HG02588 (cell line): ENCODE results near the gene PIK3R5.

Experiments
- ATAC-seq: cut with Tn5 transposase; IDR thresholded peaks from one replicate; pipeline ENCODE4 v1.9.1; 2021; ENCODE audit warnings: mild to moderate bottlenecking, moderate library complexity; ENCODE audit not compliant: unreplicated experiment

Gene PIK3R5

DNA sequence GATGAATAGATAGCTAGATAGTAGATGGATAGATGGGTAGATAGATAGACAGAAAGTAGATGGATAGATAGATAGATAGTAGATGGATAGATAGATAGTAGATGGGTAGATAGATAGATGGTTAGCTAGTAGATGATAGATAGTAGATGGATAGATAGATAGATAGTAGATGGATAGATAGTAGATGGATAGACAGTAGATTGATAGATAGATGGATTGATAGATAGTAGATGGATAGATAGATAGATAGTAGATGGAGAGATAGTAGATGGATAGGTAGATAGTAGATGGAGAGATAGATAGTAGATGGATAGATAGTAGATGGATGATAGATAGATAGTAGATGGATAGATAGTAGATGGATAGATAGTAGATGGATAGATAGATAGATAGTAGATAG is 40.4 kb downstream of the PIK3R5 start:
- no peak for ATAC-seq

DNA sequence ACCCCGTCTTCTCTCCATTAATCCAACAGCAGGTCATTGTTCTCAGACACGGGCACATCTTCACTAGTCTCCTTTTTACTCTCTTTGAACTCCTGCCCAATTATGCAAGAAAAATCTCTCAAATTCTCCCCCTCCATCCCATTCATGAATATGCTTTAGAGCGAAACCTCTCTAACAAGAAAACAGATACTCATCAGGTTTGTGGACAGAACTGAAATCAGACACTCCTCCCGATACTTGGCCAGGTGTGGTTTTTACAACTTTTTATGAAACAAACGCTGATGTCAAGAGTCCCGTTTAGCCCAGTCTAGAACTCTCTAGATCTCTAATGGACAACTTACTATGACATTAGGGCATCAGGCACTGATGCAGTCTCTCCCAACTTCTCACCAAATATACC is 40.9 kb downstream of the PIK3R5 start:
- no peak for ATAC-seq

DNA sequence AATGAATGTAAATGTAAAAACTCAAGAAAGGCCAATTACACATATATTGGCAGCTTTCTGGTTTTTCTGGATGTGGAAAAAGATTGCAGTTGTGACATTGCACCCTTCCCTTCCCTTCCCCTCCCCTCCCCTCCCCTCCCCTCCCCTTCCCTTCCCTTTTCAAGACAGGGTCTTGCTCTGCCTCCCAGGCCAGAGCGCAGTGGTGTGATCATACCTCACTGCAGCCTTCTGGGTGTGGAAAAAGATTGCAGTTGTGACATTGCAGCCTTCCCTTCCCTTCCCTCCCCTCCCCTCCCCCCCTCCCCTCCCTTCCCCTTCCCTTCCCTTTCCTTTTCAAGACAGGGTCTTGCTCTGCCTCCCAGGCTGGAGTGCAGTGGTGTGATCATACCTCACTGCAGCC is 41.7 kb downstream of the PIK3R5 start:
- ATAC-seq: no peak

GRCh38 chr17:8922928-8923327 is 42.6 kb downstream of the PIK3R5 start:
- no peak for ATAC-seq

GRCh38 chr17:8922451-8922850 is 43.1 kb downstream of the PIK3R5 start:
- no peak for ATAC-seq

DNA sequence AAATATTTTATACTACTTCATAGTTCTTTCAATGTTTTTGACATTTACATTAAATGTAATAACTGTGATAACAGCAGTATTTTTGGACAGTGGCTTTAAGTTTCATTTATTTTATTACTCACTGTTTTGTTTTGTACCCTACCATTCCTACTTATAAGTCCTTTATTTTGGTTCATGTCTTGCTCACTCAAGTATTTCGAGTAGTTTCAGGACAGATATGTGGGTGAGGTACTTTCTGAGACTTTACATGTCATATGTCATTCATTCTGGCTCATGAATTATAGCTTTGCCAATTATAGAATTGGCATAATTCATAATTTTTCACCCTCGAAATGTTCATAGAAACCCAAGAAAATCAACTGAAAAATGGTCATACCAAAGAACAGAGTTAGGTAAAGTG is 44.4 kb downstream of the PIK3R5 start:
- ATAC-seq: no peak

DNA sequence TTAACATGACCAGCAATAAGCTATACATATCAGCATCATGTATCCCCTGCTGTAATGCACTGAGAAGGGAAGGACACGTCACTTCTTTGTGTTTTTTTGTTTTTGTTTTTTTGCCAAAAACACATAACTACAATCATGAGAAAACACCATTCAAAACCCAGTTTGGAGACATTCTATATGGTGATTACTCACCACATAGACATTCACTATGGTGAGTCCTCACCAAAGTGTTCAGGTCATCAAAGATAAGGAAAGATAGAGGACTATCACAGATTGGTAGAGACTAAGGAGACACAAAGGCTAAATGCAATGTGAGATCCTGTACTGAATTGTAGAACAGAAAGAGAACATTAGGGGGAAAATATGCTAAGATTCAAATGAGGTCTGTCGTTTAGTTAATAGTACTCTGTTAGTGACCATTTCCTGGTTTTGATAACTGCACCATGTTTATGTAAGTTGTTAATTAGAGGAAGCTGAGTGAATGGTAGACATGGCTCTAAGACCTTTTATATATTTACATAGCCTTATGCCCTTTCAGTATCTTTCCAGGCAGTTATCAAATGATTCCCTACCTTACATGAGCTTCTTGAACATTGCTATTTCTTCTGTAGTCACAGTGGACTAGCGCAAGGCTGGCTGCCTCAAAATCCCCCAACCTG is 46.6 kb downstream of the PIK3R5 start:
- no peak for ATAC-seq

GRCh38 chr17:8916466-8916865 is 49.0 kb downstream of the PIK3R5 start:
- no peak for ATAC-seq

DNA sequence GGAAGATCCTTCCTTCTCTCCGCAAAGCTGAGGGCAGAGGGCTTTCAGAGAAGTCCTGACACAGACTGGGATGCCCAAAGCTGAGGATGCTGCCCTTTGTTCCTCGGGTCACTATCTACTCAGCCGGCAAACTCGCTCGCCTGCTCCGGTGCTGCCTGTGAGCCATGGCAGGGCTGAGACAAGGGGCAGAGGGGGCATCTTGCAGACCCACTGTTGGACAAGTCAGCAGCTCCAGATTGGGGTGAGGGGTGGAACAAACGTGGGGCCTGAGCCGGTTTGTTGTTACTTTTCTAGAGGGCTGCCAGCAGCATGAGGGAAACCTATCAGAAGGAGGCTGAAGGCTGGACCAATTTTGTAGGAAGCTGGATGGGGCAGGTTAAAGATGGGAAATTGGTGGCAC is 51.0 kb downstream of the PIK3R5 start:
- ATAC-seq: no peak

DNA sequence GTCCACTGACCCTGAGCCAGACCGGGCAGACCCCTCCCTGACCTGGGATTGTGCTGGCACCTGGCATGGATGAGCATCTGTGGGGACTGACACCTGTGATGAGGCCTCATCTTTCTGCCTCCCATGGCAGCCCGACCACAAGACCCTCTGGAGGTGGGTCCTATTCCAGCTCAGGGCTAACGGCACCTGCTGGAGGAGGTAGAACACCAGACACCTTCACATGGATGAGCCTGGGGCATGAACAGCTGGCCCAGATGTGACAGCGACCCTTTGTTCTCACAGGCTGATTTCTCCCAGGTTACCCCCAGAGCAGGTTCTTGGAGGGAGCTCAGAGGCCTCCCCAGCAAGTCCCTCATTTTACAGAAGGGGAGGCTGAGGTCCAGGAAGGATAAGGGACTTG is 51.6 kb downstream of the PIK3R5 start:
- no peak for ATAC-seq

GRCh38 chr17:8913091-8913490 is 52.4 kb downstream of the PIK3R5 start:
- ATAC-seq: no peak

GRCh38 chr17:8912084-8912981 is 53.2 kb downstream of the PIK3R5 start:
- no peak for ATAC-seq

DNA sequence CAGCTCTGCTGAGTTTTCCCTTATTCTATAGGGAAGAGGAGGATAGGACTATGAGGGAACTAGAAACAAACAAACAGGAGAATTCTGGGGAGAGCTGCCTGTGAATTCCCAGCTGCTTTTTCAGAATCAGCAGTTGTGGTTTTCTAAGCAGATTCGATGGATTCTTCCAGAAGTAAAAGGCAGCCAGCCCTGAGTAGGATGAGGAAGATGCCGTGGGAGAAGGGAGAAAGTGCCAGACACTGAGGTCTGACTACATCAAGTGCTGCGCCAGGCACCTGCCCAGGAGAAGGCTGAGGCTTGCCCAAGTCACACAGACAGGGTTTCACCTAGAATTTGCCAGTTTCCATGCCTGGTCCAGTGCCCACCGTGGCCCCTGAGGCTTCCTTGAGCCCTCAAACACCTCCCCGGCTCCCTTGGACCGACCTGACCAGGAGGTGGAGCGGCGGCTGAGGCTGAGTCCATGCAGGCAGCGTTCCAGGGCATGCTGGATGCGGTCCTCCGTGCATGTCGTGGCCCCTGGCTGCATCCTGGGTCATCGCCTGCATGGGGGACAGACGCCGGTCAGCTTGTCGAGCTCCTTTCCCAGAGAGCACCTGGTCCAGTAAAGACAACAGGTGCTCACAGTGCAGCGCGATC is 54.4 kb downstream of the PIK3R5 start:
- ATAC-seq: no peak

DNA sequence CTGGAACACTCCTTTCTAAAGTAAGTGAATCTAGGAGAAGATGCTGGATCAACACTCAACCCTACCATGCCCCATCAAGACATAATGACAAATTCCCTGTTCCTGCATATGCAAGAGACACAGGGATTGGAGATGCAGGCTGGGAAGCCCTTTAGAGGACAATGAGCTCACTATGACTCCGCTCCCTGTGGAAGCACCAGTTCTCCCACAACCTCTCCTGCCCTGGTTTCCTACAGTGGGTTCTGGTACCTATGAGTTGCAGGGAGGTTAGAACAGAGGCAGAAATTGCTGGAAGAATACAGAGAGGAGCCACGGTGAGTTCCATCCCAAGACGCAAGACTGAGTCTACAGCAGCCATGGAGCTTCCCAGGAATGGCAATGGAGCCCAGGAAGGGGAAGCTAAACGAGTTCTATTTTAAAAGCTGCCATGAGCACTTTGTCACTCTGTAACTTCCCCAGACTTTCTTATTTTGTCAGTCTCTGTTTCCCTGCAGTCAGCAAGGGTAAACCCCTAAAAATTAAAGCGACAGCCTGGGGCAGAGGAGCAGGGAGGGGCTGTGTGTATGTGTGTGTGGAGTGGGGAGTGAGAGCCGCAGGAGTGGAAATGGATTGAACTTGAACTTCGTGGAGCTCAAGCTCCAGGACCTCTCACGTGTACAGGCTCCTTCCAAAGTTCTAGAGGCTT is 55.8 kb downstream of the PIK3R5 start:
- no peak for ATAC-seq

GRCh38 chr17:8905331-8905730 is 60.2 kb downstream of the PIK3R5 start:
- no peak for ATAC-seq

DNA sequence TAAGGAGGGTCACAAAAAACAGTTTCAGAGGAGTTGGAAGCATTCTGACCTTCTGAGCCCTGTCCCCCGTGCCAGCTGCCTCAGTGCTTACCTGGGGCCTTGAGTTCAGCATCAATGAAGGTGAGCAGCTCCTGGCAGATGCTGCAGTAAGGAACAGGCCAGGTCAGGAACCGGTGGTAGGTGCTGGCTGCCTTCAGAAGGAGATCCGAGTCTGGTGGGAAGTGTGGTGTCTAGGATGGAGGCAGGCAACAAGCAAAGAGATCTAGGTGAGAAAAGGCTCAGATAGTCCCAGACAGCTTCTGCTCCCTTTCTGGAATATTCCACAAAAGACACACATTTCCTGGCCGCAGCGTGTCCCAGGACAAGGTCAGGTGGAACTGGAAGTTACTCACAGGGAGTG is 60.8 kb downstream of the PIK3R5 start:
- no peak for ATAC-seq

- no peak for ATAC-seq
Measured at GRCh38 chr17:8904201-8904600, 61.3 kb downstream of the PIK3R5 start.

DNA sequence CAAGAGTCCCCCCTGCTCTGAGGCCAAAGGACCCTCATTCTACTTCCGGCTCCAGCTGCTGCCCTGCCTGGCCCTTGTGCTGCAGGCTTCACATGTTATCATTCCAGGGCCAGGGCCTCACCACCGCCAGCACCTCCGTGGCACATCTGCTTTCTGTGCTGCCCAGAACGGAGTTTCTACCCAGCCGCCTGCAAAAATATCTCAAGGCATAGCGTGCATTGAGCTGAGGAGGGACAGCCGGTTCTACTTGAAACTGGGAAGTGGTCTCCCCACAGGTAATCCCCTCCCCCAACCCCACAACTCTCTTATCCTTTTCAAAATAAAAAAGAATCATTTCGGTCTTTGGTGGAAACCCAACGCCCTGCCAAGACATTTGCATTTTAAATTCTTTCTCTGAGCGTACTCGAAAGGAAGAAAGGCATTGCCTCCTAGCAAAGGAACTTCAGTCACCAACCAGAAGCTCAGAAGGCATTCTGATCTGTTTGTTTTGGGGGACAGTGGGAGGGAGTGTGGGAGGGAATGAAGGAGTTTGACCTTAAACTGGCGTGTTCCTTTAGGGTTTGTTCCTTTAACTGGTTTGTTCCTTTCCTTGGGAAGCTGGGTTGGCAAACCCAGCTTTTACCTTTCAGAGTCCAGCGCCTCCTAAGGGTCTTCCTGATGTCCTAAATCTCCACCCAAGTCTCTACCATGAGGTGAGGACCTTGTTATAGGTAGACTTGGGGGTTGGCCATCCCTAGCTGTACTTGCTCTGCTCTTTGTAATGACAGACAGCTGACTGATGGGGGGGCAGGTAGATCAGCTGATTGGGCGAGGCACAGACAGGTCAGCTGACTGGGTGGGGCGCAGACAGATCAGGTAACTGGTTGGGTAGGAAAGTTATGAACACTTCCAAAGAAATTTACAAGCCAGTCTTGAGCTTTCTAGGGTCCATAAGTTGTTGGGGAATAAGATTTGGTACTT is 64.6 kb downstream of the PIK3R5 start:
- ATAC-seq: peak; percentile 42

DNA sequence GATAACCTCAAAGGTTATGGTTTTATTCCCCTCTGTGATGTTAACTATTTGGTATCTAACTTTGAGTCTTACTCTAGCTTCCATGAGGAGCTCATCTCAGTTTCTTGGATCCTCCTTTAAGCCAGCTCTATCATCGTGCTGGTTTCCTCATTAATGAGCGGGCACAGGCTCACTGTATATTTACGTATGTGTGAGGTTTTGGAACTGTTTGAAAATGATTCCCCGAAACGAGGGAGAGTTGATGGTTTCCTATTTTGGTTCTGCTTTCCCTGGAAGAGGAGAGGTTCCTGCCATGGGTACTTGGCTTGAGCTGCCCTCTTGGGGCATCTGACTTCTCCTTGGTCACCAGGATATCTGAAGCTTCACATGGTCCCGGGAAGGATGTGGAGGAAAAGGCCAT is 65.3 kb downstream of the PIK3R5 start:
- ATAC-seq: no peak

DNA sequence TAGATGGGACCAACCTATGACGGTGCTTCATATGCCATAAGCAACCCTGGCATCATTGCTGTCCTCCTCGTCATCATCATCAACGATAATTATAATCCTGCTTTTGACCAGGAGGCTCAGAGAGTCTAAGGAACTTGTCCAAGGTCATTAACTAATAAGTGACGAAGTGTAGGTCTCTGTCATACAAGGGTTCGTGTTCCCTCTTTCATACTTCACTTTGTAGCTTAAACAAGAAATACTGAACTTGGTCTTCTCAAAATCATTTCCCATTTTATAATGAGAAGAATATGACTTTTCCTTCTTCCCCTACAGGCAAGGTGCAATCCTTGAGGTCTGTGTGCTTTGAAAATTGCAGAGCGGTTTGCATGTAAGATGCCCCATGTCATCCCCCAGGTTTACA is 66.9 kb downstream of the PIK3R5 start:
- ATAC-seq: no peak
